Ascending aorta (tissue), 2 donors: ENCODE results near the gene HOXB3. TPM values are rescaled to one million over a fixed set of nuclear protein-coding genes. Genes with fewer than 3 reads are reported as not detected.

Experiments
- DNase-seq, 2 donors: peaks; one replicate each; pipeline ENCODE4 v3.0.0-alpha.2; 2019; ENCODE audit warnings: low spot score in 2 of 2
- H3K27ac ChIP-seq, 2 donors: fragments of 200-600 bp; sonication (generic); one replicate each; pipeline ENCODE4 v1.5.1; 2016 to 2017; ENCODE audit warnings: mild to moderate bottlenecking in 1 of 2
- H3K27me3 ChIP-seq: fragments of 200-600 bp; sonication (generic); one replicate; pipeline ENCODE4 v1.5.1; 2017
- H3K36me3 ChIP-seq, 2 donors: fragments of 200-600 bp; sonication (generic); one replicate each; pipeline ENCODE4 v1.5.1; 2016
- H3K4me1 ChIP-seq, 2 donors: fragments of 200-600 bp; sonication (generic); one replicate each; pipeline ENCODE4 v1.5.1; 2016 to 2017; ENCODE audit warnings: mild to moderate bottlenecking in 1 of 2
- H3K4me3 ChIP-seq, 2 donors: fragments of 200-600 bp; sonication (generic); one replicate each; pipeline ENCODE4 v1.5.1; 2016 to 2017; ENCODE audit warnings: mild to moderate bottlenecking in 1 of 2
- H3K9me3 ChIP-seq, 2 donors: fragments of 200-600 bp; sonication (generic); one replicate each; pipeline ENCODE4 v1.5.1; 2016
- intact Hi-C: fragments of 100-400 bp; cut with DNase I; formaldehyde crosslinking; loops from one replicate; pipeline ENCODE4 v1.15.1; 2023
- total RNA-seq: library from RNA; depleted of rRNA; stranded (reverse); fragments of >200 nt; gene quantifications from one replicate; pipeline ENCODE4 v1.1.0, GENCODE V29; 2016
- TF ChIP-seq, protein P1 (sequence below), 3 experiments: fragments of 200-600 bp in 2 of 3; fragments of 450-650 bp in 1 of 3; sonication (generic) in 2 of 3; IDR thresholded peaks; one replicate each; pipeline ENCODE4 v1.5.1; 2016 to 2019; ENCODE audit warnings: antibody characterized with exemption in 3 of 3, mild to moderate bottlenecking in 1 of 3, moderate library complexity in 1 of 3

HOXB3 gene
- total RNA-seq, 1 donor from 2014 or later = 19.3 TPM

DNA sequence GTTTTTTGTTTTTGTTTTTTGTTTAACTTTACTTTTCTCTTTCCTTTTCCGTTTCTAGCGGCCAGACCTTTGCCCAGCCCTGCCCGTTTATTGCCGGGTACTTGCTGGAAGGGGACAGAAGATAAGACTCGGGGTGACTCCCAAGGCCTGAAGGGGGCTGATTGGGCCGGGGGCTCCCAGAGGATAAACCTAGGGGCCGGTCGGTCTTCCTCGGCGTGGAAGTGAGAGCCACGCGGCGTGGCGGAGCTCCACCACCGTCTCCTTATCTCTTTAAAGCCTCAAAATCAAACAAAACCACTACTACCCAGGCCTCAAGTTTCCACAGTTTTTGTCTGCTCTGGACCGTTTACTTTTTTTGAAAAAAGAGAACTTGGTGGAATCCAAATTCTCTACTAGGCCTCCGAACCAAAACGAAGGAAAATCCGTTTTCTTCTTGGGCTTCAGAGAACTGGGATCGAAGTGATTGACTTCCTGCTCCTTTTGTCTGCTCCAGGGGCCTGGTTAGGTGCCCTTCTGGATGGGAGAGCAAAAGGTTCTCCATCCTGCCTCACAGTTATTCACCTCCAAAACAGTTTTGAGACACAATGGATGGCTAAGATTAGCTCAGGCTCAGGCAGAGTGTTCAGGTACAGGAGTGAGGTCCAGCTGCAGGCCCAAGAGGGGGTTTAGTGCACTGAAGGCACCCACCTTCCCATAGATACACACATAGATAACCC lies 44.6 kb upstream of the HOXB3 start:
- H3K27me3 ChIP-seq = peaks cover 17% of the 10 kb centered on the region
- DNase-seq = no peak
- no peaks in the 10 kb centered on the region for H3K36me3 ChIP-seq
- H3K4me1 ChIP-seq = no peaks in the 10 kb centered on the region
- TF ChIP-seq, protein P1, sequence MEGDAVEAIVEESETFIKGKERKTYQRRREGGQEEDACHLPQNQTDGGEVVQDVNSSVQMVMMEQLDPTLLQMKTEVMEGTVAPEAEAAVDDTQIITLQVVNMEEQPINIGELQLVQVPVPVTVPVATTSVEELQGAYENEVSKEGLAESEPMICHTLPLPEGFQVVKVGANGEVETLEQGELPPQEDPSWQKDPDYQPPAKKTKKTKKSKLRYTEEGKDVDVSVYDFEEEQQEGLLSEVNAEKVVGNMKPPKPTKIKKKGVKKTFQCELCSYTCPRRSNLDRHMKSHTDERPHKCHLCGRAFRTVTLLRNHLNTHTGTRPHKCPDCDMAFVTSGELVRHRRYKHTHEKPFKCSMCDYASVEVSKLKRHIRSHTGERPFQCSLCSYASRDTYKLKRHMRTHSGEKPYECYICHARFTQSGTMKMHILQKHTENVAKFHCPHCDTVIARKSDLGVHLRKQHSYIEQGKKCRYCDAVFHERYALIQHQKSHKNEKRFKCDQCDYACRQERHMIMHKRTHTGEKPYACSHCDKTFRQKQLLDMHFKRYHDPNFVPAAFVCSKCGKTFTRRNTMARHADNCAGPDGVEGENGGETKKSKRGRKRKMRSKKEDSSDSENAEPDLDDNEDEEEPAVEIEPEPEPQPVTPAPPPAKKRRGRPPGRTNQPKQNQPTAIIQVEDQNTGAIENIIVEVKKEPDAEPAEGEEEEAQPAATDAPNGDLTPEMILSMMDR (IDR thresholded peaks at IDR 0.05) = no peak
- no peak overlapping the region for H3K4me3 ChIP-seq
- H3K9me3 ChIP-seq = no peaks in the 10 kb centered on the region
- no peak overlapping the region for H3K27ac ChIP-seq
- intact Hi-C loops = no loop called here

DNA sequence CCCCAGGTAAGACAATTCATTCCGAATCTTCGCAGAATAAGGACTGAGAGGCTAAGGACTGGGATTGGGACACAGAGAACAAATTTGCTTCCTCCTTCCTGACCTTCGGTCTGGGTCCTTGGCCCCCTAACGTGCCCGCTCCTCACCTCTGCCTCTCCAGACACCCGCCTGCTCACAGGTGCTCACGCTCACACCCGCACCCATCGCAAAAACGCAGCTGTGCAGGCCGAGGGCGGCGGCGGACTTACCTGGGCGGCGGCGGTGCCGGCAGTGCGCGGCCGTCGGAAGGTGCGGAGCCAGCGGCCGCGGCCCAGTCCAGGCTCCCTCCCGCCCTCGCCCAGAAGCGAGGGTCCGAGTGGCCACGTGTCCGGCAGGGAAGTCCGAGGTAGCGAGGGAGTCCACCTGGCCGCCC lies 43.2 kb upstream of the HOXB3 start:
- Histone ChIP-seq H3K27me3 (peaks cover 17% of the 10 kb centered on the region), H3K4me3 (no peak overlapping the region)

DNA sequence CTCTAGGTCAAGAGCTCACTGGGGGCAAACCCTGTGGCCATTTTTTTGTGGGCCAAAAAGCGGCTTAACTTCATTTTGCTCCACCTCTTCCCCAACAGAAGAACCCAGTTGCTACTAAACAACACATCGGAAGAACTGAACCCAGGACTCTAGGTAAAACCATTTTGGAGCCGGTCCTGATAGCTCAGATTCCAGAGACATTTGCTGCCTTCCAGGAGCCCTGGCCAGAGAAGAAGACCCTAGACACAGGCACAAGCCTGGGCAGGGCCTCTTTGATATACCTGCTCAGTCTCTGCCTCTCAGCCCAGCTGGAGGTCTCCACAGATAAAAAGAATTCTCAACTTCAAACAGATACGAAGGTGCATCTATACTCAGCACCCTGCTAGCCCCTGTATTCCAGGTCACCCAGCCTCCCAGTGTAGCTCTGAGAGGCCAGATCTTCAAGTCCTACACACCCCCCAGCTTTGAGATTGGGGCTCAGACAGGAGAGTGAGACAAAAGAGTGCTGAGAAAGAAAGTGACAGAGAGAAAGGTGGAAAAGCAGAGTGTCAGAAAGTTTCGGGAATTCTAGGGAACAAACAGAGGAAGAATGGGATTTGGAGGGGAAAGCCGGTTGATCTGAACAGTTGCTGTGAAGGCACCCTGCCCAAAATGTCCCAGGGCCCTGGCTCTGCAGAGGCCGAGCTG lies 42.7 kb upstream of the HOXB3 start:
- H3K27ac ChIP-seq = no peak overlapping the region
- DNase-seq = no peak
- H3K36me3 ChIP-seq = no peaks in the 10 kb centered on the region
- peaks cover 20% of the 10 kb centered on the region for H3K27me3 ChIP-seq
- intact Hi-C loops = no loop called here
- no peak overlapping the region for H3K4me3 ChIP-seq
- no peaks in the 10 kb centered on the region for H3K4me1 ChIP-seq
- TF ChIP-seq, protein P1 (IDR thresholded peaks at IDR 0.05) = no peak
- no peaks in the 10 kb centered on the region for H3K9me3 ChIP-seq

More for the DNA sequence above, 43.2 kb upstream of the HOXB3 start:
- intact Hi-C loops = no loop called here
- TF ChIP-seq, protein P1 (IDR thresholded peaks at IDR 0.05) = no peak
- no peak for DNase-seq
- H3K36me3 ChIP-seq = no peaks in the 10 kb centered on the region
- H3K9me3 ChIP-seq = no peaks in the 10 kb centered on the region
- no peaks in the 10 kb centered on the region for H3K4me1 ChIP-seq
- H3K27ac ChIP-seq = no peak overlapping the region

DNA sequence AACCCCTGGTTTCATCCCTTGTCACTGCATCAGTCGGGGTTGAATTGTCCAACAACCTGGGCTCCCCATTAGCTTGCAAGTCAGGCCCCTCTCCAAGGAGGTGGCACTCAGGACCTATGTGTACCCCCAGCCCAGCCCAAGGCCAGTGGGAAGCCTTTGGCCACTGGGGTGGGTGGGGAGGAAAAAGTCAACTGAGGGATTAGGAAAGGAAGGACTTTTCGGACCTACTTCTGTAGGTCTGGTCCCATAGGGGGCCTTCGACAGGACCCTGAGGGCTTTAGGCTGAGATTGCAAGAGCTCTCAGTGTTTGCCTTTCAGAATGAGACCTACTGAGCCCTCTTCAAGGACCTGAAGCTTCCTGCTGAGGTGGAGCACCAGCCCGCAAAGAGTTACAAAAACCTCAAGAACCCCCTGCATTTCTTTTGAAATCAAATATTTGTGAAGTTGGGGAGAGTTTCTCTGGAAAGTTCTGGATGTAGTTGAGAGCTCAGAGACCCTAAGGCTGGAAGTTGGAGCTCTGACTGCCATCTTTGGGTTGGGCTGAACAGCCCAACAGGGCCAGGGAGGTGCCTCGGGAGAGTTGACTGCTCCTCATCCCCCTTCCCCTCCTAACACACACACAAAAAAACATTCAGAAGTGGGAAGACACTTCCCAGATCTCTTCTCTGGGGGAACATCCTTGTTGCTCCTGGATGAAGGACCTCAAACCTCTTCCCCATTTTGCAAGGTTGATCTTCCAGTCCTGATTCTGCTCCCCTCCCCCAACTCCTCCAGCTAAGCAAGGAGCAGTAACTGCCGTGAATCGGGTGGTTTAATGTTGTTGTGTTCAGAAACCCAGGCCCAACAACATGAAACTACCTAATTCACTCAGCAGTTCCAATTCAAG lies 41.9 kb upstream of the HOXB3 start:
- no peaks in the 10 kb centered on the region for H3K9me3 ChIP-seq
- peaks cover 22% of the 10 kb centered on the region for H3K27me3 ChIP-seq
- TF ChIP-seq, protein P1 (IDR thresholded peaks at IDR 0.05) = no peak
- no peak for DNase-seq
- H3K4me1 ChIP-seq = peaks cover 0 to under 1% of the 10 kb centered on the region in 2 donors
- no peak overlapping the region for H3K4me3 ChIP-seq
- no peaks in the 10 kb centered on the region for H3K36me3 ChIP-seq
- intact Hi-C loops = no loop called here
- no peak overlapping the region for H3K27ac ChIP-seq

DNA sequence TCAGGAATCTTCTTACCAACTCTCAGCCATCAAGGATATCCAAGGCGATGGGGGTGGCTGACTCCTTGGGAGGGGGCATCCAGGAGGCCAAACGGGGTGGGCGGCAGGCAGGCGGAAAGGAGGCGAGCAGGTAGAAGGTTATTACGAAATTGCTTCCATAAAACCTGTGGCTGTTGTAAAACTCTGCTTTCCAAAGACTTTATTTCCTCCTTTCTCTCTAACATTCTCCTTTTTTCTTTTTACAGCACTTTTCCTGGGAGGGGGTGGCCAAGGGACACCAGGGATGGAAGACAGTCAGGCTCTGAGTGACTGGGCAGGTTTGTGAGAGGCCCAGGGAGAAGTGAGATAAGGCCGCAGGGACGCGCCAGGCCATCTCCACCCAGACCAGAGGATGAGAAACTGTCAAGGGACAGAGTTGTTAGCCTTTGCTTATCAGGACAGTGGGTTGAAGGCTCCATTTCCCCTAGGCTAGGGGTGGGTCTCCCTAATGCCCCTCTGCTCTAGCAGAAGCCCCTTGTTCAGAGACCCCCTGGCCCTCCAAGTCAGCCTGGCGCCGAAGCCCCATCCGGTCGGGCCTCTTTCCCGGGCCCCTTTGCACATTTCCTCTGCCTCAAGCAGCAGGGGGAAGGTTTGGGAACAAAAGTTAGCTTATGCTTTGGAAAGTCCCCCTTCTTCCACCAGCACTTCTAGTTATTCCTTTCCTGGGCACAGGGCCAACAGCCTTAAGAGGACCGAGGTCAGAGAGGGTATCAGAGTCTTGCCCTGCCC lies 41.1 kb upstream of the HOXB3 start:
- Histone ChIP-seq H3K27ac (no peak overlapping the region), H3K4me1 (peaks cover 4 to 9% of the 10 kb centered on the region in 2 donors), H3K27me3 (peaks cover 29% of the 10 kb centered on the region), H3K36me3 (no peaks in the 10 kb centered on the region), H3K9me3 (no peaks in the 10 kb centered on the region), H3K4me3 (no peak overlapping the region)
- intact Hi-C loops = no loop called here
- TF ChIP-seq, protein P1 (IDR thresholded peaks at IDR 0.05) = no peak
- no peak for DNase-seq
